WERI-Rb-1 (cell line): ENCODE data around the gene RTL10.

Source experiments
- DNase-seq: peaks from one replicate; pipeline ENCODE4 v3.0.0-alpha.2; 2020
- H3K27ac ChIP-seq: fragments of 250-450 bp; sonication (Bioruptor Pico); 2 replicates; pipeline ENCODE4 v1.5.1; 2020; ENCODE audit warnings: mild to moderate bottlenecking, moderate library complexity
- H3K27me3 ChIP-seq: fragments of 250-450 bp; sonication (Bioruptor Pico); 2 replicates; pipeline ENCODE4 v1.5.1; 2021; ENCODE audit warnings: mild to moderate bottlenecking, low read depth, moderate library complexity; ENCODE audit not compliant: insufficient read depth, severe bottlenecking
- H3K36me3 ChIP-seq: fragments of 250-450 bp; sonication (Bioruptor Pico); 2 replicates; pipeline ENCODE4 v1.5.1; 2020; ENCODE audit warnings: mild to moderate bottlenecking, moderate library complexity
- H3K4me3 ChIP-seq: 2 replicates; pipeline ENCODE4 v1.5.1; 2011; ENCODE audit warnings: low read depth, mild to moderate bottlenecking, control low read depth, low read length
- H3K9me3 ChIP-seq: fragments of 250-450 bp; sonication (Bioruptor Pico); 2 replicates; pipeline ENCODE4 v1.5.1; 2021; ENCODE audit warnings: mild to moderate bottlenecking, moderate library complexity; ENCODE audit not compliant: severe bottlenecking
- CTCF ChIP-seq: IDR thresholded peaks from 2 replicates; pipeline ENCODE4 v1.5.1; 2011; ENCODE audit warnings: low read depth, mild to moderate bottlenecking, control low read depth, inconsistent platforms, low read length

RTL10 gene

GRCh38 chr22:19868773-19869471 is 14.2 kb upstream of the RTL10 start:
- Histone ChIP-seq H3K27me3 (no peaks in the 10 kb centered on the region), H3K27ac (peak overlapping the region; percentile 78), H3K9me3 (no peaks in the 10 kb centered on the region), H3K36me3 (no peaks in the 10 kb centered on the region), H3K4me3 (no peak overlapping the region)
- no peak for TF ChIP-seq CTCF
- DNase-seq = peak; percentile 8

GRCh38 chr22:19868333-19868732 is 13.7 kb upstream of the RTL10 start:
- DNase-seq = no peak
- TF ChIP-seq CTCF = no peak
- H3K9me3 ChIP-seq = no peaks in the 10 kb centered on the region
- no peak overlapping the region for H3K27ac ChIP-seq
- H3K4me3 ChIP-seq = no peak overlapping the region
- H3K36me3 ChIP-seq = no peaks in the 10 kb centered on the region
- H3K27me3 ChIP-seq = no peaks in the 10 kb centered on the region

GRCh38 chr22:19867617-19868016 is 12.9 kb upstream of the RTL10 start:
- no peak overlapping the region for H3K4me3 ChIP-seq
- no peaks in the 10 kb centered on the region for H3K27me3 ChIP-seq
- no peak overlapping the region for H3K27ac ChIP-seq
- no peak for DNase-seq
- H3K36me3 ChIP-seq = no peaks in the 10 kb centered on the region
- H3K9me3 ChIP-seq = no peaks in the 10 kb centered on the region
- no peak for TF ChIP-seq CTCF

GRCh38 chr22:19866665-19867009 is 12.0 kb upstream of the RTL10 start:
- Histone ChIP-seq H3K27me3 (no peaks in the 10 kb centered on the region), H3K9me3 (no peaks in the 10 kb centered on the region), H3K4me3 (no peak overlapping the region), H3K27ac (no peak overlapping the region), H3K36me3 (no peaks in the 10 kb centered on the region)
- no peak for TF ChIP-seq CTCF
- DNase-seq = no peak

- no peaks in the 10 kb centered on the region for H3K27me3 ChIP-seq
- H3K36me3 ChIP-seq = no peaks in the 10 kb centered on the region
- no peak overlapping the region for H3K27ac ChIP-seq
- no peak overlapping the region for H3K4me3 ChIP-seq
- H3K9me3 ChIP-seq = no peaks in the 10 kb centered on the region
- TF ChIP-seq CTCF = no peak
- no peak for DNase-seq
Observed at GRCh38 chr22:19865141-19865829, 10.6 kb upstream of the RTL10 start.
